ENCODE results near the gene ERICH4.
A peak's percentile ranks its signal among the peaks of the same experiment; 100 is the strongest.
"Not testable (repeated sequence)": the region's sequence is repeated elsewhere in the genome, so short reads cannot be mapped to it uniquely, and the experiment has no call there.

Gene ERICH4

DNA sequence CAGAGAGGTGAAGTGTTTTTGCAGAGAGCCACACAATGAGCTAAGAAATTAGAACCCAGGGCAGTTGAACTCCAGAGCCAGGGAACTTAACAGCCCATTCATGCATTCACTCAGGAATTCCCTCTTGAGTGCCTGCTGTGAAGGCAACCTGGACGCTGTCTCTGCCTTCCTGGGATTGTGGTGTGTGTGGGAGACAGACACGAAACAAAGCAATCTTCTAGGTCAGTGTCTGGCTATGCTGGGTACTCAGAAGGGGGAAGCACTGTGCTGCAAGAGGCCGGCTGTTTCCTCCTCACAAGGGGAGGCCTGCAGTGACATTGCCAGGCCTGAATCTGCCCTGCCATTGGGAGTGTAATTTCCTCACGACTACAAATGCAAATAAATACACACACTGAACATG lies 35.7 kb upstream of the ERICH4 start:
- TF ChIP-seq, protein P1, sequence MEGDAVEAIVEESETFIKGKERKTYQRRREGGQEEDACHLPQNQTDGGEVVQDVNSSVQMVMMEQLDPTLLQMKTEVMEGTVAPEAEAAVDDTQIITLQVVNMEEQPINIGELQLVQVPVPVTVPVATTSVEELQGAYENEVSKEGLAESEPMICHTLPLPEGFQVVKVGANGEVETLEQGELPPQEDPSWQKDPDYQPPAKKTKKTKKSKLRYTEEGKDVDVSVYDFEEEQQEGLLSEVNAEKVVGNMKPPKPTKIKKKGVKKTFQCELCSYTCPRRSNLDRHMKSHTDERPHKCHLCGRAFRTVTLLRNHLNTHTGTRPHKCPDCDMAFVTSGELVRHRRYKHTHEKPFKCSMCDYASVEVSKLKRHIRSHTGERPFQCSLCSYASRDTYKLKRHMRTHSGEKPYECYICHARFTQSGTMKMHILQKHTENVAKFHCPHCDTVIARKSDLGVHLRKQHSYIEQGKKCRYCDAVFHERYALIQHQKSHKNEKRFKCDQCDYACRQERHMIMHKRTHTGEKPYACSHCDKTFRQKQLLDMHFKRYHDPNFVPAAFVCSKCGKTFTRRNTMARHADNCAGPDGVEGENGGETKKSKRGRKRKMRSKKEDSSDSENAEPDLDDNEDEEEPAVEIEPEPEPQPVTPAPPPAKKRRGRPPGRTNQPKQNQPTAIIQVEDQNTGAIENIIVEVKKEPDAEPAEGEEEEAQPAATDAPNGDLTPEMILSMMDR (IDR thresholded peaks at IDR 0.05), result no peak
- peaks cover 2% of the 10 kb centered on the region for H3K27me3 Mint-ChIP-seq (ENCODE audit: low read depth, poor library complexity)
- peak overlapping the region; percentile 64 for H3K27ac Mint-ChIP-seq
- H3K9me3 Mint-ChIP-seq, result no peaks in the 10 kb centered on the region
- DNase-seq, result no peak
- H3K4me1 Mint-ChIP-seq, result peaks cover 11% of the 10 kb centered on the region
- H3K4me3 Mint-ChIP-seq, result no peak overlapping the region
- H3K36me3 Mint-ChIP-seq (ENCODE audit: low read depth), result peaks cover 8% of the 10 kb centered on the region

DNA sequence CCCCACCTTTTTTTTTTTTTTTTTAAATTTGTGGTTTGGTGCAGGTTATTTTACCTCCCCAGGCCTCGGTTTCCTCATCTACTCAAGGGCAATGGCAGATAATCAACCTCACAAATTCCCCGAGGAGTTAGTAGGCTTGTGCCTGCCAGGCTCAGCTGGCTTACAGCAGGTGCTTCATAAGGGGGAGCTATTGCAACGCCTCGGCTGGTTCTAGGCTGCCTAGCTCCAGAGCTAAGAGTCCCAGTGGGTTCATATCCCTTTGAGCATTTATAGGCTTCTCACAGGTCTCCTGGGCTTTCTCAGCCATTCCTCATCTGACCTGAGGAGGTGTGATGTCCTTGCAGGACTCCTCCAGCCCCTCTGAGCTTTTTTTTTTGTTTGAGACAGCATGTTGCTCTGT lies 34.7 kb upstream of the ERICH4 start:
- H3K27me3 Mint-ChIP-seq (ENCODE audit: low read depth, poor library complexity), result peaks cover 2% of the 10 kb centered on the region
- no peaks in the 10 kb centered on the region for H3K9me3 Mint-ChIP-seq
- H3K27ac Mint-ChIP-seq, result no peak overlapping the region
- DNase-seq, result no peak
- peaks cover 11% of the 10 kb centered on the region for H3K4me1 Mint-ChIP-seq
- TF ChIP-seq, protein P1 (IDR thresholded peaks at IDR 0.05), result no peak
- H3K4me3 Mint-ChIP-seq, result no peak overlapping the region
- peaks cover 6% of the 10 kb centered on the region for H3K36me3 Mint-ChIP-seq (ENCODE audit: low read depth)

- H3K27me3 Mint-ChIP-seq (ENCODE audit: low read depth, poor library complexity); H3K4me3 Mint-ChIP-seq; DNase-seq; H3K9me3 Mint-ChIP-seq: not testable (repeated sequence)
- H3K36me3 Mint-ChIP-seq (ENCODE audit: low read depth), result peaks cover 12% of the 10 kb centered on the region
- H3K27ac Mint-ChIP-seq, result peak overlapping the region; percentile 44
- H3K4me1 Mint-ChIP-seq, result peaks cover 11% of the 10 kb centered on the region
Observed at GRCh38 chr19:41408846-41409245, 34.1 kb upstream of the ERICH4 start.

DNA sequence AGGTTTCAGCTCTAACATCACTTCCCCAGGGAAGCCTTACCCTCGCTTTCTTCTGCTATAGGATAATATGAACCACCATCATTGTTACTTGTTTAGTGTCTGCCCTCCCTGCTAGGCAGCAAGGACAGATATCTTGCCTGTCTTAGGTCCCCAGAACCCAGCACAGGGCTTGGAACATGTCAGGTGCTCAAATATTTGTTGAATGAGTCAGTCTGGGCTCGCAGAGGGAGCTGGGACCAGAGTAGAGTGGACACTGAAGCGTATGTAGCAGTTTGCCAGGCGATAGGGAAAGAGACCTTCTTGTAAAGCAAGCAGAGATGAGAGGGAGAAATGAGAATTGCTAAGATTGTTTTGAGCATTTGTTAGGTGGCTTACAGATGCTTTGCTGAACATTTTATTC lies 33.7 kb upstream of the ERICH4 start:
- Mint-ChIP-seq H3K27ac (peak overlapping the region; percentile 44), H3K4me1 (peaks cover 11% of the 10 kb centered on the region), H3K4me3 (no peak overlapping the region), H3K27me3 (ENCODE audit: low read depth, poor library complexity) (peaks cover 2% of the 10 kb centered on the region), H3K9me3 (no peaks in the 10 kb centered on the region), H3K36me3 (ENCODE audit: low read depth) (peaks cover 16% of the 10 kb centered on the region)
- DNase-seq, result no peak
- TF ChIP-seq, protein P1 (IDR thresholded peaks at IDR 0.05), result no peak

- Mint-ChIP-seq H3K27me3 (ENCODE audit: low read depth, poor library complexity) (peaks cover 2% of the 10 kb centered on the region), H3K9me3 (no peaks in the 10 kb centered on the region), H3K27ac (no peak overlapping the region), H3K36me3 (ENCODE audit: low read depth) (peaks cover 19% of the 10 kb centered on the region), H3K4me1 (peaks cover 11% of the 10 kb centered on the region), H3K4me3 (no peak overlapping the region)
- no peak for DNase-seq
- TF ChIP-seq, protein P1 (IDR thresholded peaks at IDR 0.05), result no peak
Observed at GRCh38 chr19:41410336-41411054, 32.5 kb upstream of the ERICH4 start.

DNA sequence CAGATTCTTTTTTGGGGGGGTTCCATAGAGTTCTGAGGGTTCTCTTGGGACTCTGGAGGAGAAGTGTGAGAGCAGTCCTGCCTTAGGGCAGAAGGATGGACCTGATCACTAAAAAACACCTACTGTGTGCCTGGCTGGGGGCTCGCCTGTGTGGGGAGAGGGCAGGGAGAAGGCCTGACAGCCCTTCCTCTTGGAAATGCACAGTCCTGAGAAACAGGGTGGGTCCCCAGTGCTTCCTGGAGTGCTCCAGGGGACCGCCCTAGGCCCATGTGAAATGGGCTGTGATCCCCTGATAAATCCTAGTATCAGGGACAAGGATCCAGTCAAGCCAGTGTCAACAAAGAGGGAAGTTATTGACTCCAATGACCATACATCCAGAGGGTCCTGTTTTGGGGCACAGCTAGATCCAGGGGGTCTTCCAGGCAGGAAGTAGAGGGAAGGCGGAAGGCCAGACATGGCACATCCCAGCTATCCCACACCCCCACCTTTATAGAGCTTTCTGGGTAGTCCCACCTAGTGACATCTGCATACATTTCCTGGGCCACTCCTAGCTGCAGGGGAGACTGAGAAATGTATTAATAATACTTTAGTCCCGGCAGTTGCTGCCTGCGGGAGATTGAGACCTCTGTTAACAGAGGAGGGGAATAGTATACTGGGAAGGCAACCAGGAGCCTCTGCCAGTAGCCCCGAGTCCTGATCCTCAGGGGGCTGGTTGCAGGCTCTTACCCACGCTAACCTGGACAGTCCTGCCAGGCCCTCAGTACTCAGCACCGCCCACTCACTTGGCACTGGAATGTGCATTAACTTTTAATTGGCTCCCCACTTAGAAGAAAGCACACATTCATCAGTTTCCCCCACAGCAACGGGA lies 31.6 kb upstream of the ERICH4 start:
- Mint-ChIP-seq H3K27me3 (ENCODE audit: low read depth, poor library complexity) (peaks cover 4% of the 10 kb centered on the region), H3K9me3 (no peaks in the 10 kb centered on the region), H3K27ac (no peak overlapping the region), H3K36me3 (ENCODE audit: low read depth) (peaks cover 22% of the 10 kb centered on the region), H3K4me1 (peaks cover 11% of the 10 kb centered on the region), H3K4me3 (no peak overlapping the region)
- TF ChIP-seq, protein P1 (IDR thresholded peaks at IDR 0.05), result no peak
- no peak for DNase-seq

All from nephron progenitor cell (in vitro differentiated cells).